Ishikawa (cell line): Measurements from ENCODE around the gene VTA1.

Experiments
- CEBPB ChIP-seq: IDR thresholded peaks from 2 replicates; pipeline ENCODE4 v1.6.1; 2012
- EP300 ChIP-seq: IDR thresholded peaks from 2 replicates; pipeline ENCODE4 v1.6.1; 2012; ENCODE audit warnings: borderline replicate concordance
- MAX ChIP-seq: IDR thresholded peaks from 2 replicates; pipeline ENCODE4 v1.6.1; 2012
- TAF1 ChIP-seq: IDR thresholded peaks from 2 replicates; pipeline ENCODE4 v1.6.1; 2012; ENCODE audit warnings: low read depth, mild to moderate bottlenecking
- TCF12 ChIP-seq: IDR thresholded peaks from 2 replicates; pipeline ENCODE4 v1.6.1; 2012; ENCODE audit warnings: low read depth
- YY1 ChIP-seq: IDR thresholded peaks from 2 replicates; pipeline ENCODE4 v1.6.1; 2012; ENCODE audit warnings: low read depth

- TF ChIP-seq EP300 (no peak), MAX (no peak), TAF1 (no peak), YY1 (no peak), CEBPB (no peak), TCF12 (no peak)
Measured at GRCh38 chr6:142226731-142227130, 79.7 kb downstream of the VTA1 start.
